ENCODE measurements around the gene MT1B.
"Not testable (repeated sequence)": the region's sequence is repeated elsewhere in the genome, so short reads cannot be mapped to it uniquely, and the experiment has no call there.

MT1B gene

DNA sequence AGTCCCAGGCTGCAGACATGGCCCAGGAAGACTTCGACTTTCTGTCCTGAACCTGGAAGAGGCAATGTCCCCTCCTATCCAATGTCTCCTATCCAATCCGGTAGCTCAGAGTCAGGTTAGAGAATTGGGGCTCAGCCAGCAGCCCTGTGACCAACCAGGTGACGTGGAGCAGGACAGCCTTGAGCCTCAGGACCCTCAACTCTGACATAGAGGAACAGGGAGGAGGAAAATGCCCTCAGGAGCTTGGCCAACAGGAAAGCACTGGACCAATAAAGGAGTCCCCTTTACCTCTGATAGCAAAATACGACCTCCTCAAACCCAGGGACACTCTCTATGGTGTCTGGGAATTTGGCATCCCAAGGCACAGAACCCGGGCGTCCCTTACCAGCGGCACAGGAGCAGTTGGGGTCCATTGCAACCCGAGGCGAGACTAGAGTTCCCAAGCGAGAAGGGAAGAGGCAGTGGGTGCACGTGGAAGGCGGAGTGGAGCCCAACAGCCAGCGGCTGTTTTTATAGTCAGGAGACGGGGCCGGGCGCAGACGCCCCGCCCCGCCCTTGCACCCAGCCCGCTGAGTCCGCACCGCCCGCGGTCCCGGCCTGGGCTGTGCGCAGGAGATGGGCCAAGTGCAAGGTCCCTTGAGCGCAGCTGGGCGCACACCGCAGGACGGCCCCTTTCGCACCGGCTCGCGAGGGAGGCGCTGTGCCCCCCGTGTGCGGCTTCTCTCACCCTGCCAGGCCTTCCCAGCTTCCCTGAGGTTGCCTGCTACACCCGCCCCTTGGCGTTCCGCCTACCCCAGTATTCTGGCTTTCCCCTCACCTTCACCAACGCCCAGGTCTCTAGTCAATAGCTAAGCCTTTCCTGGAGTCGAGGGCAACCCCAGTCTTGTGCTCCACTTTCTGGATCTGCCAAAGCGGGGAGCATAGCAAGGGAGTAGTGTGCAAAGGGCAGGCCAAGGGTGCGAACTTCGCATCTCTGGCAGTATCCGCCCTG, 16.2 kb downstream of the MT1B start, which contains the start of gene MT1G:
TSS of gene MT1G (minus strand) at position 485 of the 991 bp plus-strand sequence. CDS start at position 413, 72 bp downstream.
- Histone ChIP-seq H3K36me3 (ENCODE audit: control insufficient read depth, insufficient read depth, low read length) (no peaks in the 10 kb centered on the region), H3K9ac (ENCODE audit: low read length) (peak within 1 kb of the TSS; percentile 56)

DNA sequence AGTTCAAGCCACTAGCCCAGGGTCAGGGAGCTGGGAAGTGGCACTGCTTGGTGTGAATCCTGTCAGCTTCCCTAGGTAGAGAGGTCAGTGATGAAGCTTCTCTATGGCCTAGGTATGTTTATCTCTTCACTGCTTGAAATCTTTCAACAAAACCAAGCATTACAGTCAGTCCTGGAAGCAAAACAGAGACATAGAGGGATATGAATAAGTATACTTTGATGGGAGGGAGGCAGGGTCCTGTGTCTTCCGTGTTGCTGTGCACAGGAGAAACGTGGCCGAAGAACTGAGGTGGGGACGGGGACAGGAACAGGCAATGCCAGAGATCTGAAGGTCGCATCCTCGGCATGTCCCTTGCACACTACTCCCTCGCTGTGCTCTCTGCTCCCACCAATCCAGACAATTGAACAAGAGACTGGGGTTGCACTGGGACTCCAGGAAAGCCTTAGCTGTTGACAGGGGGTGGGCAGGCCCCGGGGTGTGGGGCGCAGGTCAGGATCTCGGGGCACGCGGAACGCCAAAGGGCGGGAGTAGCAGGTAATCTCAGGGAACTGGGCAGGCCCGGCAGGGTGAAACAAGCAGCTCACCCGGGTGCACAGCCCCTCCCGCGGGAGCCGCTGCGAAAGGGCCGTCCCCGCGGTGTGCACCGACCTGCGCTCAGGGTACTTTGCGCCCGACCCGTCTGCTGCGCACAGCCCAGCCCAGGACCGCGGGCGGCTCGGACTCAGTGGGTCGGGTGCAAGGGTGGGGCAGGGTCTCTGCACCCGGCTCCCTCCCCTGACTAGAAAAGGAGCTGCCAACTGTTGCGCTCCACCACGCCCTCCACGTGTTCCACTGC, 17.5 kb downstream of the MT1B start, which contains the start of gene MT1H:
TSS of gene MT1H (plus strand) at position 810 of the 835 bp plus-strand sequence. CDS start 71 bp downstream, outside the sequence.
- Histone ChIP-seq H3K27me3 (ENCODE audit: control insufficient read depth, insufficient read depth, low read length) (peaks cover 28% of the 10 kb centered on the region), H3K4me3 (ENCODE audit: low read length) (no peak within 1 kb of the TSS), H3K36me3 (ENCODE audit: control insufficient read depth, insufficient read depth, low read length) (no peaks in the 10 kb centered on the region), H3K9ac (ENCODE audit: low read length) (no peak within 1 kb of the TSS), H3K27ac (ENCODE audit: low read depth, low read length) (no peak within 1 kb of the TSS), H3K4me1 (ENCODE audit: control insufficient read depth, insufficient read depth, low read length) (no peaks in the 10 kb centered on the region)

More for the DNA sequence above, 16.2 kb downstream of the MT1B start, which contains the start of gene MT1G:
- Histone ChIP-seq H3K27ac (ENCODE audit: low read depth, low read length) (no peak within 1 kb of the TSS), H3K27me3 (ENCODE audit: control insufficient read depth, insufficient read depth, low read length) (peaks cover 30% of the 10 kb centered on the region), H3K4me3 (ENCODE audit: low read length) (peak within 1 kb of the TSS; percentile 62), H3K4me1 (ENCODE audit: control insufficient read depth, insufficient read depth, low read length) (no peaks in the 10 kb centered on the region)

GRCh38 chr16:56669840-56670619, 18.3 kb downstream of the MT1B start:
- Histone ChIP-seq H3K4me1 (ENCODE audit: control insufficient read depth, insufficient read depth, low read length) (no peaks in the 10 kb centered on the region), H3K27me3 (ENCODE audit: control insufficient read depth, insufficient read depth, low read length) (peaks cover 24% of the 10 kb centered on the region), H3K36me3 (ENCODE audit: control insufficient read depth, insufficient read depth, low read length) (no peaks in the 10 kb centered on the region), H3K4me3 (ENCODE audit: low read length) (no peak overlapping the region), H3K27ac (ENCODE audit: low read depth, low read length) (no peak overlapping the region), H3K9ac (ENCODE audit: low read length) (no peak overlapping the region)

GRCh38 chr16:56670620-56670934, 18.9 kb downstream of the MT1B start:
- no peak overlapping the region for H3K27ac ChIP-seq (ENCODE audit: low read depth, low read length)
- H3K9ac ChIP-seq (ENCODE audit: low read length), result no peak overlapping the region
- H3K4me1 ChIP-seq (ENCODE audit: control insufficient read depth, insufficient read depth, low read length), result no peaks in the 10 kb centered on the region
- peaks cover 24% of the 10 kb centered on the region for H3K27me3 ChIP-seq (ENCODE audit: control insufficient read depth, insufficient read depth, low read length)
- no peaks in the 10 kb centered on the region for H3K36me3 ChIP-seq (ENCODE audit: control insufficient read depth, insufficient read depth, low read length)
- no peak overlapping the region for H3K4me3 ChIP-seq (ENCODE audit: low read length)

DNA sequence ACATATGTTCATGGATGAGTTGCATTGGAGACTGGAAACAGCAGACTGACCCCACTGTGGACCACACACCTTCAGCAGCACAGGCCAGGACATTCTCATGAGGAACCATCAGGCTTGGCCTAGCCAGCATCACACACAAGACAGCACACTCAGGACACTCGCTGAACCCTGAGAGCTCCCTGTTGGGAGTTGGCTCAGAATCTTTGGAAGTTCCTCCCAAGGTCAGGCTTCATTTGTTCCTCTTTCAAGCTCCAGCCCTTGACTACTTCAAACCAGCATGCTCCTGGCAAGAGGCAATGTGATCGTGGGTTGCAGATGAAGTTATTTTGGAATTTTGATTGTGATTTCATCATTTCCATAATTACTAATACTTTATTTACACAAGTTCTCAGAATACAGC, 20.0 kb downstream of the MT1B start:
- not testable (repeated sequence) for H3K27ac ChIP-seq (ENCODE audit: low read depth, low read length); H3K4me1 ChIP-seq (ENCODE audit: control insufficient read depth, insufficient read depth, low read length); H3K9ac ChIP-seq (ENCODE audit: low read length); H3K4me3 ChIP-seq (ENCODE audit: low read length); H3K36me3 ChIP-seq (ENCODE audit: control insufficient read depth, insufficient read depth, low read length)
- peaks cover 28% of the 10 kb centered on the region for H3K27me3 ChIP-seq (ENCODE audit: control insufficient read depth, insufficient read depth, low read length)

DNA sequence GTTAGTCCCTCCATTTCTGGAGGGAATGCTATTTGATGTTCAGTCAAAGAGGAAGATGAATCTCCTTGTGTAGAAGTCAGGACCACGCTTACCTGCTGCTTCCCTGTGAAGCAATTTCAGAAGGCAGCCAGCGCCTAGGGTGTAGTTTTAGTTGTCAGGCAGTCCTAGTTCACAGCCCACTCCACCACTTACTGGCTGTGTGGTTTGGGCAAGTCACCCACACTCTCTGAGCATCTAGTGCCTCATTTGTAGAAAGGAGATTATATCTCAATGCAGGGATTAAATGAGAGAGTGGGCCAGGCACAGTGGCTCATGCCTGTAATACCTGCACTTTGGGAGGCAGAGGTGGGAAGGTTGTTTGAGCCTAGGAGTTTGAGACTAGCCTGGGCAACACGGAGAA, 20.5 kb downstream of the MT1B start:
- H3K9ac ChIP-seq (ENCODE audit: low read length); H3K4me1 ChIP-seq (ENCODE audit: control insufficient read depth, insufficient read depth, low read length); H3K36me3 ChIP-seq (ENCODE audit: control insufficient read depth, insufficient read depth, low read length); H3K4me3 ChIP-seq (ENCODE audit: low read length); H3K27ac ChIP-seq (ENCODE audit: low read depth, low read length): not testable (repeated sequence)
- H3K27me3 ChIP-seq (ENCODE audit: control insufficient read depth, insufficient read depth, low read length), result peaks cover 26% of the 10 kb centered on the region

- Histone ChIP-seq H3K27me3 (ENCODE audit: control insufficient read depth, insufficient read depth, low read length) (peaks cover 20% of the 10 kb centered on the region), H3K4me1 (ENCODE audit: control insufficient read depth, insufficient read depth, low read length) (no peaks in the 10 kb centered on the region), H3K27ac (ENCODE audit: low read depth, low read length) (no peak overlapping the region), H3K9ac (ENCODE audit: low read length) (no peak overlapping the region), H3K36me3 (ENCODE audit: control insufficient read depth, insufficient read depth, low read length) (no peaks in the 10 kb centered on the region), H3K4me3 (ENCODE audit: low read length) (no peak overlapping the region)
These were observed 21.3 kb downstream of the MT1B start for GRCh38 chr16:56672761-56673536.

- Histone ChIP-seq H3K36me3 (ENCODE audit: control insufficient read depth, insufficient read depth, low read length) (no peaks in the 10 kb centered on the region), H3K27ac (ENCODE audit: low read depth, low read length) (no peak overlapping the region), H3K27me3 (ENCODE audit: control insufficient read depth, insufficient read depth, low read length) (peaks cover 17% of the 10 kb centered on the region), H3K9ac (ENCODE audit: low read length) (no peak overlapping the region), H3K4me1 (ENCODE audit: control insufficient read depth, insufficient read depth, low read length) (no peaks in the 10 kb centered on the region), H3K4me3 (ENCODE audit: low read length) (no peak overlapping the region)
These were observed 22.2 kb downstream of the MT1B start for GRCh38 chr16:56673921-56674320.

DNA sequence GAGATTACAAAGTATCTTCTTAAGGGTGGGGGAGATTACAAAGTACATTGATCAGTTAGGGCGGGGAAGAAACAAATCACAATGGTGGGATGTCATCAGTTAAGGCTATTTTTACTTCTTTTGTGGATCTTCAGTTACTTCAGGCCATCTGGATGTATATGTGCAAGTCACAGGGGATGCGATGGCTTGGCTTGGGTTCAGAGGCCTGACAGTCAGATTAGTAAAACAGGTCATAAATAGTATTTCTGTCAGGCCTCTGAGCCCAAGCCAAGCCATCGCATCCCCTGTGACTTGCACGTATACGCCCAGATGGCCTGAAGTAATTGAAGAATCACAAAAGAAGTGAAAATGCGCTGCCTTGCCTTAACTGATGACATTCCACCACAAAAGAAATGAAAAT, 22.9 kb downstream of the MT1B start:
- H3K27ac ChIP-seq (ENCODE audit: low read depth, low read length); H3K4me1 ChIP-seq (ENCODE audit: control insufficient read depth, insufficient read depth, low read length); H3K4me3 ChIP-seq (ENCODE audit: low read length); H3K36me3 ChIP-seq (ENCODE audit: control insufficient read depth, insufficient read depth, low read length); H3K9ac ChIP-seq (ENCODE audit: low read length): not testable (repeated sequence)
- H3K27me3 ChIP-seq (ENCODE audit: control insufficient read depth, insufficient read depth, low read length), result peaks cover 14% of the 10 kb centered on the region

DNA sequence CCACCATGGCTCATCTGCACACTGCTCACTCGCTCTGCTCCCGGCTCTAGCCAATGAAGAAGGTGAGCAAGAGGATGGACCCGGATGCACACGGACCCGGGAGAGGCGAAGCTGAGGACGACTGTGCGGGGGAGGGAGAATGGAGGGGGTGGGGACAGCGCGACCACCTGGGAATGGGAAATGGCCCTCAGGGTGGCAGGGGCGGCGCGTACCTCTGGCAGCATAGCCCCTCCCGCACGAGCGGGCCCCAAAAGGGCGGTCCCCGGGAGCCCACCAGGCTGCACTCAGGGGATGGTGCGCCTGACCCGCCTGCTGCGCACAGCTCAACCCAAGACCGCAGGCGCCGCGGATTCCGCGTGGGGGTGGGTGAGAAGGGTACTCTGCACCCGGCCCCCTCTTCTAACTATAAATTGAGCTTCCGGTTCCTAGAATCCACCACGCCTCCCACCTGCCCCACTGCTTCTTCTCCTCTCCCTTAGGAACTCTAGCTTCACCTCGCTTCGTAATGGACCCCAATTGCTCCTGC, 24.1 kb downstream of the MT1B start:
- peak overlapping the region; percentile 33 for H3K4me3 ChIP-seq (ENCODE audit: low read length)
- no peaks in the 10 kb centered on the region for H3K4me1 ChIP-seq (ENCODE audit: control insufficient read depth, insufficient read depth, low read length)
- no peak overlapping the region for H3K9ac ChIP-seq (ENCODE audit: low read length)
- peaks cover 7% of the 10 kb centered on the region for H3K27me3 ChIP-seq (ENCODE audit: control insufficient read depth, insufficient read depth, low read length)
- no peak overlapping the region for H3K27ac ChIP-seq (ENCODE audit: low read depth, low read length)
- no peaks in the 10 kb centered on the region for H3K36me3 ChIP-seq (ENCODE audit: control insufficient read depth, insufficient read depth, low read length)

- peaks cover 7% of the 10 kb centered on the region for H3K27me3 ChIP-seq (ENCODE audit: control insufficient read depth, insufficient read depth, low read length)
- no peak overlapping the region for H3K27ac ChIP-seq (ENCODE audit: low read depth, low read length)
- no peak overlapping the region for H3K4me3 ChIP-seq (ENCODE audit: low read length)
- no peaks in the 10 kb centered on the region for H3K36me3 ChIP-seq (ENCODE audit: control insufficient read depth, insufficient read depth, low read length)
- peaks cover 3% of the 10 kb centered on the region for H3K4me1 ChIP-seq (ENCODE audit: control insufficient read depth, insufficient read depth, low read length)
- no peak overlapping the region for H3K9ac ChIP-seq (ENCODE audit: low read length)
These were observed 25.8 kb downstream of the MT1B start for GRCh38 chr16:56677474-56677873.

Measured in rectal smooth muscle tissue (tissue), 1 donor.